HCT116 (cell line): ENCODE data around the gene RAPGEF6. TPM values are rescaled to one million over a fixed set of nuclear protein-coding genes. Genes with fewer than 3 reads are reported as not detected.
"Not testable (repeated sequence)": the region's sequence is repeated elsewhere in the genome, so short reads cannot be mapped to it uniquely, and the experiment has no call there.

ENCODE experiments used
- ATAC-seq: fragments of 200-7000 bp; cut with Tn5 transposase; 2 replicates; pipeline ENCODE4 v1.9.1; 2020; ENCODE audit warnings: mild to moderate bottlenecking, moderate library complexity
- BruUV-seq: library from RNA; stranded (reverse); fragments of 400-500 nt; replicated peaks from 2 replicates; lab custom pipeline; 2021; lab: Mats Ljungman, UMichigan
- CTCF ChIA-PET: fragments of 300-600 bp; sonication (Branson Sonifier 250); formaldehyde crosslinking; loops from one replicate; lab custom pipeline; 2021; ENCODE audit warnings: antibody characterized with exemption; lab: Charles Lee
- POLR2A ChIA-PET: fragments of 300-600, 350-600 bp; sonication (Branson Sonifier 250); formaldehyde crosslinking; loops from one replicate; lab custom pipeline; 2021; ENCODE audit warnings: antibody characterized with exemption; lab: Charles Lee
- RAD21 ChIA-PET, 2 experiments: fragments of 300-600 bp; sonication (Branson Sonifier 250); formaldehyde crosslinking; loops; one replicate each; lab custom pipeline; 2023; ENCODE audit warnings: low total read pairs in 2 of 2; ENCODE audit not compliant: uncharacterized antibody in 2 of 2, unreplicated experiment in 2 of 2, low non-redundant PET in 1 of 2; lab: Charles Lee
- DNase-seq: peaks from one replicate; pipeline ENCODE4 v3.0.0-alpha.2; 2010; ENCODE audit warnings: low read depth, low spot score
- H2AFZ ChIP-seq: fragments of 200-600 bp; shearing (Covaris generic), sonication (generic); 2 replicates; pipeline ENCODE4 v1.6.1; 2017; ENCODE audit warnings: low read depth, mixed run types, mixed read lengths, antibody characterized with exemption, low read length; ENCODE audit not compliant: poor library complexity, severe bottlenecking
- H3K27ac ChIP-seq: 2 replicates; pipeline ENCODE4 v1.5.1; 2012; ENCODE audit warnings: low read depth, low read length
- H3K27me3 ChIP-seq: fragments of 200-600 bp; sonication (generic); 2 replicates; pipeline ENCODE4 v1.6.1; 2016; ENCODE audit warnings: mixed run types, low read length, mixed read lengths; ENCODE audit not compliant: insufficient read depth
- H3K36me3 ChIP-seq, 2 experiments: fragments of 200-500 bp in 1 of 2; fragments of 200-600 bp in 1 of 2; sonication (Bioruptor generic) in 1 of 2; sonication (generic) in 1 of 2; 2 replicates each; pipeline versions ENCODE4 v1.5.1 to v1.6.1; 2014 to 2016; ENCODE audit warnings: low read length in 2 of 2, inconsistent platforms in 1 of 2, mixed read lengths in 1 of 2, mixed run types in 1 of 2; ENCODE audit not compliant: insufficient read depth in 2 of 2, control insufficient read depth in 1 of 2
- H3K4me1 ChIP-seq, 2 experiments: fragments of 200-600 bp in 1 of 2; sonication (generic) in 1 of 2; 2 replicates each; pipeline versions ENCODE4 v1.5.1 to v1.6.1; 2012 to 2017; ENCODE audit warnings: low read length in 2 of 2, inconsistent platforms in 1 of 2, mild to moderate bottlenecking in 1 of 2, mixed read lengths in 1 of 2, mixed run types in 1 of 2, moderate library complexity in 1 of 2; ENCODE audit not compliant: insufficient read depth in 2 of 2, control insufficient read depth in 1 of 2
- H3K4me2 ChIP-seq: fragments of 200-600 bp; sonication (generic); 2 replicates; pipeline ENCODE4 v1.6.1; 2017; ENCODE audit warnings: mixed run types, low read length, mixed read lengths
- H3K4me3 ChIP-seq, 2 experiments: fragments of 200-600 bp in 1 of 2; sonication (generic) in 1 of 2; replicated peaks in 1 of 2; 2 replicates each; pipeline ENCODE4 v1.5.1; 2011 to 2016; ENCODE audit warnings: low read length in 2 of 2, control low read depth in 1 of 2, low read depth in 1 of 2, mild to moderate bottlenecking in 1 of 2, mixed read lengths in 1 of 2, mixed run types in 1 of 2
- H3K79me2 ChIP-seq: fragments of 200-600 bp; sonication (generic); 2 replicates; pipeline ENCODE4 v1.6.1; 2017; ENCODE audit warnings: mild to moderate bottlenecking, mixed run types, low read length, moderate library complexity, mixed read lengths; ENCODE audit not compliant: insufficient read depth
- H3K9ac ChIP-seq: fragments of 200-600 bp; sonication (generic); 2 replicates; pipeline ENCODE4 v1.6.1; 2016; ENCODE audit warnings: low read length, mixed read lengths
- H3K9me2 ChIP-seq: fragments of 200-600 bp; sonication (generic), shearing (Covaris generic); 2 replicates; pipeline ENCODE4 v1.6.1; 2017; ENCODE audit warnings: mixed run types, mild to moderate bottlenecking, moderate library complexity; ENCODE audit not compliant: insufficient read depth
- H3K9me3 ChIP-seq, 2 experiments: fragments of 200-500 bp in 1 of 2; fragments of 200-600 bp in 1 of 2; sonication (Bioruptor generic) in 1 of 2; sonication (generic) in 1 of 2; 2 replicates each; pipeline ENCODE4 v1.6.1; 2014 to 2017; ENCODE audit warnings: low read length in 2 of 2, mixed read lengths in 2 of 2, inconsistent platforms in 1 of 2, low read depth in 1 of 2, mild to moderate bottlenecking in 1 of 2, mixed run types in 1 of 2, moderate library complexity in 1 of 2; ENCODE audit not compliant: control insufficient read depth in 1 of 2, insufficient read depth in 1 of 2
- H4K20me1 ChIP-seq: fragments of 200-600 bp; sonication (generic), shearing (Covaris generic); 2 replicates; pipeline ENCODE4 v1.6.1; 2017; ENCODE audit warnings: mixed run types, mild to moderate bottlenecking, moderate library complexity; ENCODE audit not compliant: insufficient read depth
- ELF1 ChIP-seq: IDR thresholded peaks from 2 replicates; pipeline ENCODE4 v1.6.1; 2012; ENCODE audit warnings: low read depth, borderline replicate concordance
- JUND ChIP-seq: IDR thresholded peaks from 2 replicates; pipeline ENCODE4 v1.6.1; 2012
- SIN3A ChIP-seq: IDR thresholded peaks from 2 replicates; pipeline ENCODE4 v1.6.1; 2012; ENCODE audit warnings: low read depth
- SP1 ChIP-seq: IDR thresholded peaks from 2 replicates; pipeline ENCODE4 v1.6.1; 2012; ENCODE audit warnings: low read depth
- intact Hi-C: fragments of 100-400 bp; cut with micrococcal nuclease; formaldehyde crosslinking; loops from 2 replicates; pipeline ENCODE4 v1.10.0; 2022
- total RNA-seq: library from RNA; stranded (reverse); gene quantifications from one replicate; pipeline ENCODE4 v1.2.1, GENCODE V29; 2021; ENCODE audit not compliant: unreplicated experiment
- TF ChIP-seq, protein P1 (sequence below): IDR thresholded peaks from 2 replicates; pipeline ENCODE4 v1.6.1; 2011; ENCODE audit warnings: mild to moderate bottlenecking, low read length, moderate library complexity; ENCODE audit not compliant: insufficient replicate concordance; ENCODE audit errors: extremely low read depth
- TF ChIP-seq, protein P2 (sequence below), 3 experiments: fragments of 200-600 bp in 1 of 3; sonication (generic) in 1 of 3; IDR thresholded peaks in 2 of 3; conservative IDR thresholded peaks in 1 of 3; 2 replicates each; pipeline ENCODE4 v1.5.1; 2012 to 2017; ENCODE audit warnings: low read depth in 2 of 3, low read length in 2 of 3, antibody characterized with exemption in 1 of 3, borderline replicate concordance in 1 of 3, control low read depth in 1 of 3, mild to moderate bottlenecking in 1 of 3, mixed read lengths in 1 of 3, mixed run types in 1 of 3, moderate library complexity in 1 of 3; ENCODE audit not compliant: insufficient read depth in 1 of 3

RAPGEF6 gene
- total RNA-seq, 1 experiment from 2014 or later: 18.4 TPM

DNA sequence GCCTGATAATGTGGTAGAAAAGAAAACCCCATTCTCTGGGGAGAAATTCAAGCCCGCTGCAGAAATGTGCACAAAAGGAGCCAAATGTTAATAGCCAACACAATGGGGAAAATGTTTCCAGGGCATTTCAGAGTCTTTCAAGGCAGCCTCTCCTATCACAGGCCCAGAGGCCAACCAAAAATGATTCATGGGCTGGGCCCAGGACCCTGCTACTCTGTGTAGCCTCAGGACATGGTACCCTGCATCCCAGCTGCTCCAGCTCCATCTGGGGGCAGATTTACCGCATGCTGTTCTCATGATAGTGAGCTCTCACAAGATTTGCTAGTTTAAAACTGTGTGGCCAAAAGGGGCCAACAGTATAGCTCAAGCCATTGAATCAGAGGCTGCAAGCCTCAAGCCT is 41.1 kb downstream of the RAPGEF6 start:
- Histone ChIP-seq H3K9me2 (no peaks in the 10 kb centered on the region), H3K4me1 (no peaks in the 10 kb centered on the region), H4K20me1 (peaks cover 9% of the 10 kb centered on the region), H3K4me2 (no peak overlapping the region), H3K36me3 (no peaks in the 10 kb centered on the region), H3K4me3 (no peak overlapping the region), H3K27ac (no peak overlapping the region), H3K9ac (no peak overlapping the region), H3K79me2 (peaks cover 88% of the 10 kb centered on the region)
- no peak for DNase-seq
- RAD21 ChIA-PET: no interaction called here
- CTCF ChIA-PET: no interaction called here
- intact Hi-C loops: loop anchor here (5.0 kb wide), 1 partner anchor 218 kb away; no protein-coding TSS in a partner anchor
- TF ChIP-seq ELF1: no peak
- TF ChIP-seq SIN3A: no peak
- TF ChIP-seq, protein P1, sequence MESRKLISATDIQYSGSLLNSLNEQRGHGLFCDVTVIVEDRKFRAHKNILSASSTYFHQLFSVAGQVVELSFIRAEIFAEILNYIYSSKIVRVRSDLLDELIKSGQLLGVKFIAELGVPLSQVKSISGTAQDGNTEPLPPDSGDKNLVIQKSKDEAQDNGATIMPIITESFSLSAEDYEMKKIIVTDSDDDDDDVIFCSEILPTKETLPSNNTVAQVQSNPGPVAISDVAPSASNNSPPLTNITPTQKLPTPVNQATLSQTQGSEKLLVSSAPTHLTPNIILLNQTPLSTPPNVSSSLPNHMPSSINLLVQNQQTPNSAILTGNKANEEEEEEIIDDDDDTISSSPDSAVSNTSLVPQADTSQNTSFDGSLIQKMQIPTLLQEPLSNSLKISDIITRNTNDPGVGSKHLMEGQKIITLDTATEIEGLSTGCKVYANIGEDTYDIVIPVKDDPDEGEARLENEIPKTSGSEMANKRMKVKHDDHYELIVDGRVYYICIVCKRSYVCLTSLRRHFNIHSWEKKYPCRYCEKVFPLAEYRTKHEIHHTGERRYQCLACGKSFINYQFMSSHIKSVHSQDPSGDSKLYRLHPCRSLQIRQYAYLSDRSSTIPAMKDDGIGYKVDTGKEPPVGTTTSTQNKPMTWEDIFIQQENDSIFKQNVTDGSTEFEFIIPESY: no peak
- TF ChIP-seq, protein P2, sequence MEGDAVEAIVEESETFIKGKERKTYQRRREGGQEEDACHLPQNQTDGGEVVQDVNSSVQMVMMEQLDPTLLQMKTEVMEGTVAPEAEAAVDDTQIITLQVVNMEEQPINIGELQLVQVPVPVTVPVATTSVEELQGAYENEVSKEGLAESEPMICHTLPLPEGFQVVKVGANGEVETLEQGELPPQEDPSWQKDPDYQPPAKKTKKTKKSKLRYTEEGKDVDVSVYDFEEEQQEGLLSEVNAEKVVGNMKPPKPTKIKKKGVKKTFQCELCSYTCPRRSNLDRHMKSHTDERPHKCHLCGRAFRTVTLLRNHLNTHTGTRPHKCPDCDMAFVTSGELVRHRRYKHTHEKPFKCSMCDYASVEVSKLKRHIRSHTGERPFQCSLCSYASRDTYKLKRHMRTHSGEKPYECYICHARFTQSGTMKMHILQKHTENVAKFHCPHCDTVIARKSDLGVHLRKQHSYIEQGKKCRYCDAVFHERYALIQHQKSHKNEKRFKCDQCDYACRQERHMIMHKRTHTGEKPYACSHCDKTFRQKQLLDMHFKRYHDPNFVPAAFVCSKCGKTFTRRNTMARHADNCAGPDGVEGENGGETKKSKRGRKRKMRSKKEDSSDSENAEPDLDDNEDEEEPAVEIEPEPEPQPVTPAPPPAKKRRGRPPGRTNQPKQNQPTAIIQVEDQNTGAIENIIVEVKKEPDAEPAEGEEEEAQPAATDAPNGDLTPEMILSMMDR (IDR thresholded peaks at IDR 0.05 in 2 of 3, conservative IDR thresholded peaks at IDR 0.05 in 1 of 3; ENCODE audit: borderline replicate concordance in 1 of 3, insufficient read depth in 1 of 3, low read depth in 2 of 3, low read length in 2 of 3): no peak
- no peak for TF ChIP-seq JUND
- TF ChIP-seq SP1: no peak
- TF ChIP-seq, all 23 proteins: peak for 0
- no TSS peak for BruUV-seq
- no peak for ATAC-seq
- no peak overlapping the region for H2AFZ ChIP-seq
- H3K27me3 ChIP-seq: no peaks in the 10 kb centered on the region
- H3K9me3 ChIP-seq: no peaks in the 10 kb centered on the region
- POLR2A ChIA-PET: no interaction called here

DNA sequence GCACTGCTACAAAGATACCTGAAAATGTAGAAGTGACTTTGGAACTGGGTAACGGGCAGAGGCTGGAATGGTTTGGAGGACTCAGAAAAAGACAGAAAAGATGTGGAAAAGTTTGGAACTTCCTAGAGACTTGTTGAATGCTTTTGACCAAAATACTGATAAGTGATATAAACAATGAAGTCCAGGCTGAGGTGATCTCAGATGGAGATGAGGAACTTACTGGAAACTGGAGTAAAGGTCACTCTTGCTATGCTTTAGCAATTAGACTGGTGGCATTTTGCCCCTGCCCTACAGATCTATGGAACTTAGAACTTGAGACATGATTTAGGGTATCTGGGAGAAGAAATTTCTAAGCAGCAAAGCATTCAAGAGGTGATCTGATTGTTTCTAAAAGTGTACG is 41.6 kb downstream of the RAPGEF6 start:
- H2AFZ ChIP-seq, H3K9ac ChIP-seq, BruUV-seq, POLR2A ChIA-PET, H3K9me3 ChIP-seq, DNase-seq, H3K4me2 ChIP-seq, H4K20me1 ChIP-seq, H3K9me2 ChIP-seq, H3K27ac ChIP-seq, H3K27me3 ChIP-seq, RAD21 ChIA-PET, ATAC-seq, H3K4me1 ChIP-seq, CTCF ChIA-PET, H3K36me3 ChIP-seq, H3K4me3 ChIP-seq: not testable (repeated sequence)
- intact Hi-C loops: loop anchor here (5.0 kb wide), 1 partner anchor 219 kb away; no protein-coding TSS in a partner anchor
- H3K79me2 ChIP-seq: peaks cover 88% of the 10 kb centered on the region
